ENCODE results near the gene HMCES.

DNA sequence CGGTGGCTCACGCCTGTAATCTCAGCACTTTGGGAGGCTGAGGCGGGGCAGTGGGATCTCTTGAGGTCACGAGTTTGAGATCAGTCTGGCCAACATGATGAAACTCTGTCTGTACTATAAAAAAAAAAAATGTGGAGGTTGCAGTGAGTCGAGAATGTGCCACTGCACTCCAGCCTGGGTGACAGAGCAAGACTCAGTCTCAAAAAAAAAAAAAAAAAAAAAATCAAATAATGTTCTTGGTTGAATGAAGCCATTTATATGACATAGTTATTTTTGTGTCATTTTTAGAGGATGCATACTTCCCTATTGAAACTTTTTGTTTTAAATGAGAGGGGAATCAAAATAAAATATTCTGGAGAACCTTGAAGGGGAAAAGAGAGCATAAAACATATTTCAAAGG is 3.1 kb downstream of the HMCES start:
- TF ChIP-seq, protein P1, sequence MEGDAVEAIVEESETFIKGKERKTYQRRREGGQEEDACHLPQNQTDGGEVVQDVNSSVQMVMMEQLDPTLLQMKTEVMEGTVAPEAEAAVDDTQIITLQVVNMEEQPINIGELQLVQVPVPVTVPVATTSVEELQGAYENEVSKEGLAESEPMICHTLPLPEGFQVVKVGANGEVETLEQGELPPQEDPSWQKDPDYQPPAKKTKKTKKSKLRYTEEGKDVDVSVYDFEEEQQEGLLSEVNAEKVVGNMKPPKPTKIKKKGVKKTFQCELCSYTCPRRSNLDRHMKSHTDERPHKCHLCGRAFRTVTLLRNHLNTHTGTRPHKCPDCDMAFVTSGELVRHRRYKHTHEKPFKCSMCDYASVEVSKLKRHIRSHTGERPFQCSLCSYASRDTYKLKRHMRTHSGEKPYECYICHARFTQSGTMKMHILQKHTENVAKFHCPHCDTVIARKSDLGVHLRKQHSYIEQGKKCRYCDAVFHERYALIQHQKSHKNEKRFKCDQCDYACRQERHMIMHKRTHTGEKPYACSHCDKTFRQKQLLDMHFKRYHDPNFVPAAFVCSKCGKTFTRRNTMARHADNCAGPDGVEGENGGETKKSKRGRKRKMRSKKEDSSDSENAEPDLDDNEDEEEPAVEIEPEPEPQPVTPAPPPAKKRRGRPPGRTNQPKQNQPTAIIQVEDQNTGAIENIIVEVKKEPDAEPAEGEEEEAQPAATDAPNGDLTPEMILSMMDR (IDR thresholded peaks at IDR 0.05): no peak
- TF ChIP-seq EP300 (IDR thresholded peaks at IDR 0.05): no peak
- no peak for TF ChIP-seq POLR2A (IDR thresholded peaks at IDR 0.05)
